Gastroesophageal sphincter (tissue), 4 donors: Measurements from ENCODE around the gene SERPINE1. TPM values are rescaled to one million over a fixed set of nuclear protein-coding genes. Genes with fewer than 3 reads are reported as not detected.

Source experiments
- ATAC-seq: fragments of 150-250 bp; one replicate; pipeline ENCODE4 v1.9.1; 2016; ENCODE audit warnings: mild to moderate bottlenecking, moderate library complexity
- H3K27ac ChIP-seq, 4 donors: fragments of 200-600 bp; sonication (generic) in 3 of 4; 1 replicate in 3 of 4; 2 replicates in 1 of 4; pipeline ENCODE4 v1.5.1; 2016 to 2019
- H3K27me3 ChIP-seq: fragments of 200-600 bp; sonication (generic); one replicate; pipeline ENCODE4 v1.5.1; 2019
- H3K36me3 ChIP-seq, 2 donors: fragments of 200-600 bp; sonication (generic); one replicate each; pipeline ENCODE4 v1.5.1; 2019; ENCODE audit warnings: control low read depth in 1 of 2
- H3K4me1 ChIP-seq, 3 donors: fragments of 200-600 bp; sonication (generic); 1 replicate in 2 of 3; 2 replicates in 1 of 3; pipeline ENCODE4 v1.5.1; 2016 to 2019; ENCODE audit warnings: control low read depth in 2 of 3
- H3K4me3 ChIP-seq, 2 donors: fragments of 200-600 bp; sonication (generic); one replicate each; pipeline ENCODE4 v1.5.1; 2019; ENCODE audit warnings: mild to moderate bottlenecking in 1 of 2, moderate library complexity in 1 of 2
- H3K9me3 ChIP-seq, 3 donors: fragments of 200-600 bp; sonication (generic); one replicate each; pipeline ENCODE4 v1.5.1; 2017 to 2019; ENCODE audit warnings: control low read depth in 2 of 3
- CTCF ChIP-seq, 4 experiments: fragments of 200-600 bp in 2 of 4; fragments of 450-650 bp in 2 of 4; sonication (generic) in 1 of 4; IDR thresholded peaks; one replicate each; pipeline ENCODE4 v1.5.1; 2017 to 2019; ENCODE audit warnings: antibody characterized with exemption in 4 of 4, mild to moderate bottlenecking in 2 of 4, moderate library complexity in 2 of 4
- EP300 ChIP-seq: sonication (generic); formaldehyde crosslinking; IDR thresholded peaks from one replicate; pipeline ENCODE4 v1.6.1; 2017; ENCODE audit warnings: antibody characterized with exemption, mild to moderate bottlenecking
- POLR2A ChIP-seq, 2 donors: fragments of 450-650 bp; IDR thresholded peaks; one replicate each; pipeline ENCODE4 v1.6.1; 2017; ENCODE audit warnings: antibody characterized with exemption in 2 of 2, mild to moderate bottlenecking in 2 of 2, moderate library complexity in 1 of 2
- POLR2AphosphoS5 ChIP-seq: sonication (generic); formaldehyde crosslinking; IDR thresholded peaks from one replicate; pipeline ENCODE4 v1.6.1; 2017; ENCODE audit warnings: antibody characterized with exemption
- WGBS, 2 donors: methylation state at CpG; one replicate each; pipeline ENCODE4 v1.1.5; 2018; ENCODE audit warnings: low coverage in 1 of 2; 5-methylcytosine and 5-hydroxymethylcytosine counted together
- total RNA-seq, 4 donors: library from RNA; depleted of rRNA; stranded (reverse); fragments of >200 nt; gene quantifications; one replicate each; pipeline ENCODE4 v1.1.0, GENCODE V29; 2016

SERPINE1 gene
- total RNA-seq, 4 donors from 2014 or later: 5.4 to 75.3 (median 19.6) TPM

DNA sequence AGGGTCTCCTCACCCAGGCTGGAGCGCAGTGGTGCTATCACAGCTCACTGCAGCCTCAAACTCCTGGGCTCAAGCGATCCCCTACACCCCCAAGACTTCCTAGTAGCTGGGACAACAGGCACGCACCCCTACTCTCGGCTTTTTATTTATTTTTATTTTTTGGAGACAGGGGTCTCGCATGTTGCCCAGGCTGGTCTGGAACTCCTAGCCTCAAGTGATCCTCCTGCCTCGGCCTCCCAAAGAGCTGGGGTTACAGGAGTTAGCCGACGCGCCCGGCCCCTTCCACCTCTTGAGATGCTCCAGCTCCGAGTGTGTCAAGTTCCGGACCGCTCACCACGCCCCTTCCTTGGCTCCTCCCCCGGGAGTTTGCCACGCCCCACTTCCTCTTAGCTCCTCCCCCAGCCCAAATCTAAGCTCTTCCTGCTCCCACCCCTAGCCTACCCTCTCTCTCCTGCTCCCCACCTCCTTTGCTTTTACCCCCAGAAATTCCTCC lies 46.9 kb downstream of the SERPINE1 start:
- H3K27ac ChIP-seq: no peak overlapping the region

DNA sequence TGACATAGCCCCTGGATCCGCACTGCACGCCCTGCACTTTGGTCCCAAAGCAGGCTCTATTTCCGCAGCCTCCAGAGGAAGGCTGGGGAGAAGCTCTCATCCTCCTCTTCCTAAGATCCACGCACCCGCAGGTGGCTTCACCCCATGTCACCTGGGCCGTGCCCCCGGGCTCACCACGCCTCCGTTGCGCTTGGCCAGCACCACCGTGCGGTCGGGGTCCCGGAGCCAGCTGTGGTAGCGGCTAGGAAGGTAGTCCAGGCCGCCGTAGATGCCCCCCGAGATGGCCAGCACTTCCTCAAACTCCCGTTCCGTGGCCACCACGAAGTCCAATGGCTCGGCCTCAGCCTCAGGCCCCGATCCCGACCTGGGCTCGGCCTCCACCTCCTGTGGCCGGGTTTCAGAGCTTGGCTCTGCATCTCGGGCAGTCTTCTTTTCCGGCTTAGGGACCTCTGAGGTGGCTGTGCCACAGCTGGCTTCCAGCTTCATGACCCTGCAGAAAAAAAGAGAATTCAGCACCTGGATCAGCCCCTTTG lies 47.5 kb downstream of the SERPINE1 start:
- WGBS, 2 donors: 0% methylated on average over 11 of the region's 28 CpGs; no CpG with 5 or more reads in 1 of the 2 donors
- ATAC-seq: no peak
- no peaks in the 10 kb centered on the region for H3K9me3 ChIP-seq
- H3K36me3 ChIP-seq: no peaks in the 10 kb centered on the region
- TF ChIP-seq POLR2A (IDR thresholded peaks at IDR 0.05) (no peak), POLR2AphosphoS5 (no peak), EP300 (no peak), CTCF (IDR thresholded peaks at IDR 0.05) (no peak)
- peaks cover 0 to 46% (median 23%) of the 10 kb centered on the region in 3 donors for H3K4me1 ChIP-seq
- peaks cover 100% of the 10 kb centered on the region for H3K27me3 ChIP-seq
- H3K4me3 ChIP-seq: no peak overlapping the region
- H3K27ac ChIP-seq: no peak overlapping the region

More for the DNA sequence above, 46.9 kb downstream of the SERPINE1 start:
- no peaks in the 10 kb centered on the region for H3K36me3 ChIP-seq
- H3K4me3 ChIP-seq: peak overlapping the region in 1 of 2 donors; percentile 11
- peaks cover 0 to 41% (median 23%) of the 10 kb centered on the region in 3 donors for H3K4me1 ChIP-seq
- H3K27me3 ChIP-seq: peaks cover 100% of the 10 kb centered on the region
- no peak for ATAC-seq
- no peak for TF ChIP-seq POLR2AphosphoS5
- no peak for TF ChIP-seq POLR2A (IDR thresholded peaks at IDR 0.05)
- no peak for TF ChIP-seq EP300
- no peak for TF ChIP-seq CTCF (IDR thresholded peaks at IDR 0.05)
- 6 to 12% methylated on average over 10 to 16 of the region's 16 CpGs for WGBS, 2 donors
- H3K9me3 ChIP-seq: no peaks in the 10 kb centered on the region

DNA sequence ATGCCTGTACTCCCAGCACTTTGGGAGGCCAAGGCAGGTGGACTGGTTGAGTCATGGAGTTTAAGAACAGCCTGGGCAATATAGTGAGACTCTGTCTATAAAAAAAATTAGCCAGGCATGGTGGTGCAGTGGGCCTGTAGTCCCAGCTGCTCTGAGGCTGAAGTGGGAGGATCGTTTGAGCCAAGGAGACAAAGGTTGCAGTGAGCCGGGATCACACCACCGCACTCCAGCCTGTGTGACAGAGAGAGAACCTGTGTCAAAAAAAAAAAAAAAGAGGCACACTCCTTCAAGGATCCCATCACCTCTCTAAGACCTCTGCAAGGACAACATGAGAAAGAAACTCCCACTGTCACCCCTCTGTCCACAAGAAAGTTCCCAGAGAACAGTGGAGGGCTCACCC lies 48.8 kb downstream of the SERPINE1 start:
- WGBS, 2 donors: 20% methylated on average over 2 to 3 of the region's 3 CpGs
- H3K4me3 ChIP-seq: no peak overlapping the region
- H3K9me3 ChIP-seq: no peaks in the 10 kb centered on the region
- no peak for ATAC-seq
- H3K27me3 ChIP-seq: peaks cover 100% of the 10 kb centered on the region
- no peak overlapping the region for H3K27ac ChIP-seq
- TF ChIP-seq EP300: no peak
- TF ChIP-seq CTCF (IDR thresholded peaks at IDR 0.05): no peak
- TF ChIP-seq POLR2AphosphoS5: no peak
- TF ChIP-seq POLR2A (IDR thresholded peaks at IDR 0.05): no peak
- peaks cover 0 to 49% (median 22%) of the 10 kb centered on the region in 3 donors for H3K4me1 ChIP-seq
- no peaks in the 10 kb centered on the region for H3K36me3 ChIP-seq

GRCh38 chr7:101177644-101178043 lies 50.7 kb downstream of the SERPINE1 start:
- no peaks in the 10 kb centered on the region for H3K9me3 ChIP-seq
- no peak for ATAC-seq
- no peaks in the 10 kb centered on the region for H3K36me3 ChIP-seq
- H3K4me1 ChIP-seq: peaks cover 0 to 33% (median 13%) of the 10 kb centered on the region in 3 donors
- TF ChIP-seq POLR2A (IDR thresholded peaks at IDR 0.05) (no peak), POLR2AphosphoS5 (no peak), CTCF (IDR thresholded peaks at IDR 0.05) (no peak), EP300 (no peak)
- no CpG with 5 or more reads among the region's 2 CpGs for WGBS, 2 donors
- no peak overlapping the region for H3K4me3 ChIP-seq
- peaks cover 100% of the 10 kb centered on the region for H3K27me3 ChIP-seq
- H3K27ac ChIP-seq: no peak overlapping the region

DNA sequence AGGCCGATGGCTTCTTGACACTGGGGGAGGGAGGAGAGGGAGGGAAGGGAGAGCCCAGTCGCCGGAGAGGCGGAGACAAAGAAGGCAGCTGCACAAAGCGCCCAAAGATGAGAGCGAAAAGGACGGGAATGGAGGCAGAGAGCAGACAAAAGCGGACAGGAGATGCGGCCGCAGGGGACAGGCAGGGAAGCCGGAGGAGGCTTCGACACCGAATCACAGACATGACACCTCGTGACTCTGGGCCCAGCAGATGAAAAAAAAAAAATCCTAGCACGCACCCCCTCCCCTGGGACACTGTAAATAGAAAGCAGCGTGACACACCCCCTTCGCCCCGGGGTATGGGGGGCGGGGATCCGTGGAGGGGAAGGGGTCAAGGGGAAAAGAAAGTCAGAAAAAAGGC lies 52.2 kb downstream of the SERPINE1 start:
- no peak overlapping the region for H3K27ac ChIP-seq
- H3K4me1 ChIP-seq: peaks cover 0 to 19% (median 5%) of the 10 kb centered on the region in 3 donors
- WGBS, 2 donors: 1 to 2% methylated on average over 12 to 17 of the region's 20 CpGs
- peaks cover 100% of the 10 kb centered on the region for H3K27me3 ChIP-seq
- H3K9me3 ChIP-seq: no peaks in the 10 kb centered on the region
- no peaks in the 10 kb centered on the region for H3K36me3 ChIP-seq
- H3K4me3 ChIP-seq: no peak overlapping the region
- no peak for ATAC-seq
- TF ChIP-seq POLR2A (IDR thresholded peaks at IDR 0.05) (no peak), CTCF (IDR thresholded peaks at IDR 0.05) (no peak), POLR2AphosphoS5 (no peak), EP300 (no peak)
